H9 (cell line): ENCODE data around the gene TSPYL1. TPM values are rescaled to one million over a fixed set of nuclear protein-coding genes. Genes with fewer than 3 reads are reported as not detected.

Experiments
- DNase-seq: peaks from one replicate; pipeline ENCODE4 v3.0.0-alpha.2; 2017
- H2AFZ ChIP-seq: one replicate; pipeline ENCODE4 v1.6.1; 2013; ENCODE audit warnings: mild to moderate bottlenecking, low read length, control low read depth, moderate library complexity
- H2AK5ac ChIP-seq: 2 replicates; pipeline ENCODE4 v1.6.1; 2013; ENCODE audit warnings: low read length, control low read depth, mixed read lengths; ENCODE audit not compliant: insufficient read length
- H2BK120ac ChIP-seq: one replicate; pipeline ENCODE4 v1.6.1; 2013; ENCODE audit warnings: low read depth, mild to moderate bottlenecking, low read length, control low read depth, inconsistent platforms; ENCODE audit not compliant: poor library complexity, severe bottlenecking
- H2BK12ac ChIP-seq: 2 replicates; pipeline ENCODE4 v1.6.1; 2013; ENCODE audit warnings: low read length, control low read depth, mixed read lengths, low read depth; ENCODE audit not compliant: insufficient read length
- H2BK15ac ChIP-seq: 2 replicates; pipeline ENCODE4 v1.6.1; 2013; ENCODE audit warnings: low read depth, low read length, control low read depth
- H2BK20ac ChIP-seq: one replicate; pipeline ENCODE4 v1.6.1; 2013; ENCODE audit warnings: low read depth, mild to moderate bottlenecking, low read length, control low read depth, inconsistent platforms; ENCODE audit not compliant: poor library complexity, severe bottlenecking
- H2BK5ac ChIP-seq: 2 replicates; pipeline ENCODE4 v1.6.1; 2013; ENCODE audit warnings: low read length, control low read depth, mixed read lengths; ENCODE audit not compliant: insufficient read length
- H3K14ac ChIP-seq: 2 replicates; pipeline ENCODE4 v1.6.1; 2013; ENCODE audit warnings: low read length, control low read depth; ENCODE audit not compliant: insufficient read depth
- H3K18ac ChIP-seq: 2 replicates; pipeline ENCODE4 v1.6.1; 2013; ENCODE audit warnings: low read depth, mild to moderate bottlenecking, mixed read lengths, low read length, control low read depth; ENCODE audit not compliant: insufficient read length
- H3K23ac ChIP-seq: 2 replicates; pipeline ENCODE4 v1.6.1; 2013; ENCODE audit warnings: low read length, control low read depth, mixed read lengths, low read depth; ENCODE audit not compliant: insufficient read length
- H3K23me2 ChIP-seq: 2 replicates; pipeline ENCODE4 v1.6.1; 2013; ENCODE audit warnings: low read depth, mild to moderate bottlenecking, mixed read lengths, low read length, control low read depth; ENCODE audit not compliant: insufficient read length, poor library complexity, severe bottlenecking
- H3K27ac ChIP-seq: 2 replicates; pipeline ENCODE4 v1.5.1; 2013; ENCODE audit warnings: low read length, control low read depth, mixed read lengths, low read depth; ENCODE audit not compliant: insufficient read length
- H3K27me3 ChIP-seq: 2 replicates; pipeline ENCODE4 v1.6.1; 2013; ENCODE audit warnings: low read length, control low read depth, inconsistent platforms; ENCODE audit not compliant: insufficient read depth
- H3K4ac ChIP-seq: 2 replicates; pipeline ENCODE4 v1.6.1; 2013; ENCODE audit warnings: low read depth, mild to moderate bottlenecking, control low read depth, inconsistent platforms, low read length, moderate library complexity
- H3K4me1 ChIP-seq: 2 replicates; pipeline ENCODE4 v1.6.1; 2013; ENCODE audit warnings: low read length, control low read depth, inconsistent platforms; ENCODE audit not compliant: insufficient read depth
- H3K4me2 ChIP-seq: 2 replicates; pipeline ENCODE4 v1.6.1; 2013; ENCODE audit warnings: low read length, control low read depth, mixed read lengths; ENCODE audit not compliant: insufficient read length, insufficient read depth
- H3K56ac ChIP-seq: 2 replicates; pipeline ENCODE4 v1.6.1; 2013; ENCODE audit warnings: low read depth, mild to moderate bottlenecking, mixed read lengths, low read length, control low read depth; ENCODE audit not compliant: insufficient read length
- H3K79me1 ChIP-seq: 2 replicates; pipeline ENCODE4 v1.6.1; 2013; ENCODE audit warnings: low read depth, mild to moderate bottlenecking, moderate library complexity, low read length, control low read depth, inconsistent platforms; ENCODE audit not compliant: insufficient read depth, poor library complexity, severe bottlenecking
- H3K79me2 ChIP-seq: 2 replicates; pipeline ENCODE4 v1.6.1; 2013; ENCODE audit warnings: low read length, control low read depth, inconsistent platforms; ENCODE audit not compliant: insufficient read depth
- H3K9ac ChIP-seq: 2 replicates; pipeline ENCODE4 v1.6.1; 2013; ENCODE audit warnings: low read length, control low read depth, mixed read lengths; ENCODE audit not compliant: insufficient read length; ENCODE audit errors: extremely low read depth
- H3K9me3 ChIP-seq: one replicate; pipeline ENCODE4 v1.6.1; 2013; ENCODE audit warnings: low read depth, low read length, inconsistent platforms; ENCODE audit not compliant: control insufficient read depth
- H3T11ph ChIP-seq: one replicate; pipeline ENCODE4 v1.6.1; 2013; ENCODE audit warnings: mild to moderate bottlenecking, low read length, control low read depth, inconsistent platforms
- H4K20me1 ChIP-seq: one replicate; pipeline ENCODE4 v1.6.1; 2013; ENCODE audit not compliant: control insufficient read depth, insufficient read length, insufficient read depth
- H4K5ac ChIP-seq: 2 replicates; pipeline ENCODE4 v1.6.1; 2013; ENCODE audit warnings: low read depth, mild to moderate bottlenecking, mixed read lengths, low read length, control low read depth; ENCODE audit not compliant: insufficient read length
- H4K8ac ChIP-seq: replicated peaks from 2 replicates; pipeline ENCODE4 v1.6.1; 2013; ENCODE audit warnings: low read length, control low read depth, mixed read lengths, low read depth; ENCODE audit not compliant: insufficient read length
- H4K91ac ChIP-seq: 2 replicates; pipeline ENCODE4 v1.6.1; 2013; ENCODE audit warnings: low read depth, mild to moderate bottlenecking, moderate library complexity, mixed read lengths, low read length, control low read depth; ENCODE audit not compliant: insufficient read length
- H3K27ac Mint-ChIP-seq, 3 experiments: 2 replicates in 2 of 3; 3 replicates in 1 of 3; pipeline ENCODE4 v1.8.0; 2020 to 2021; ENCODE audit warnings: mixed read lengths in 3 of 3, mild to moderate bottlenecking in 1 of 3, moderate library complexity in 1 of 3
- H3K27me3 Mint-ChIP-seq: 2 replicates; pipeline ENCODE4 v1.8.0; 2021; ENCODE audit warnings: low read depth, mild to moderate bottlenecking, moderate library complexity, mixed read lengths
- H3K36me3 Mint-ChIP-seq, 3 experiments: 2 replicates in 2 of 3; 3 replicates in 1 of 3; pipeline ENCODE4 v1.8.0; 2020 to 2021; ENCODE audit warnings: low read depth in 3 of 3, mixed read lengths in 3 of 3; ENCODE audit not compliant: insufficient read depth in 1 of 3
- H3K4me1 Mint-ChIP-seq, 2 experiments: 2 replicates each; pipeline ENCODE4 v1.8.0; 2020; ENCODE audit warnings: mixed read lengths in 2 of 2
- H3K4me3 Mint-ChIP-seq, 2 experiments: 2 replicates in 1 of 2; 3 replicates in 1 of 2; pipeline ENCODE4 v1.8.0; 2020 to 2021; ENCODE audit warnings: mild to moderate bottlenecking in 2 of 2, mixed read lengths in 2 of 2, moderate library complexity in 1 of 2
- H3K9me3 Mint-ChIP-seq, 2 experiments: 2 replicates in 1 of 2; 3 replicates in 1 of 2; pipeline ENCODE4 v1.8.0; 2020; ENCODE audit warnings: mild to moderate bottlenecking in 2 of 2, mixed read lengths in 2 of 2, moderate library complexity in 1 of 2
- CTCF ChIP-seq: fragments of 200-600 bp; sonication (generic); conservative IDR thresholded peaks from 3 replicates; pipeline ENCODE4 v1.8.0; 2021; ENCODE audit warnings: antibody characterized with exemption, mild to moderate bottlenecking
- WGBS: extraction: QIAGEN DNeasy Blood & Tissue Kit; methylation state at CpG from one replicate; pipeline ENCODE4 v1.1.7; 2013; ENCODE audit warnings: missing lambda C conversion rate, low lambda C conversion rate, mixed read lengths; ENCODE audit not compliant: insufficient read length; ENCODE audit errors: extremely low coverage; 5-methylcytosine and 5-hydroxymethylcytosine counted together
- total RNA-seq: library from RNA; stranded (reverse); gene quantifications from 2 replicates; pipeline ENCODE4 v1.2.1, GENCODE V29; 2021

Gene TSPYL1
- total RNA-seq, 1 experiment from 2014 or later: 75.3 TPM

- no peak overlapping the region for H3K18ac ChIP-seq
- H4K20me1 ChIP-seq: no peaks in the 10 kb centered on the region
- H3K27me3 Mint-ChIP-seq: no peaks in the 10 kb centered on the region; the same call in 1 of the 2 replicates
- H2BK20ac ChIP-seq: no peak overlapping the region
- TF ChIP-seq CTCF: no peak
- peaks cover 23 to 27% of the 10 kb centered on the region in 2 experiments for H3K4me1 Mint-ChIP-seq
- H4K8ac ChIP-seq: no peak overlapping the region
- H3K27ac Mint-ChIP-seq: peak overlapping the region in 1 of 3 experiments; percentile 28; a peak in 1 of 7 replicates
- H2BK120ac ChIP-seq: no peak overlapping the region
- no peak overlapping the region for H3K56ac ChIP-seq
- no peak overlapping the region for H2BK12ac ChIP-seq
- no peak overlapping the region for H2AK5ac ChIP-seq
- H3K4me2 ChIP-seq: no peak overlapping the region
- no peak overlapping the region for H3T11ph ChIP-seq
- no peak overlapping the region for H3K23ac ChIP-seq
- no peaks in the 10 kb centered on the region for H3K9me3 Mint-ChIP-seq
- peaks cover 6% of the 10 kb centered on the region for H3K79me1 ChIP-seq
- H2BK15ac ChIP-seq: no peak overlapping the region
- no peaks in the 10 kb centered on the region for H3K9me3 ChIP-seq
- WGBS: no CpG with 5 or more reads among the region's 2 CpGs
- no peak overlapping the region for H3K14ac ChIP-seq
- H4K91ac ChIP-seq: no peak overlapping the region
- H3K23me2 ChIP-seq: peaks cover 10% of the 10 kb centered on the region
- no peak overlapping the region for H4K5ac ChIP-seq
- H3K36me3 Mint-ChIP-seq: peaks cover 6 to 16% (median 15%) of the 10 kb centered on the region in 3 experiments; a peak in 6 of 7 replicates
- H3K4me3 Mint-ChIP-seq: no peak overlapping the region
- H3K79me2 ChIP-seq: peaks cover 11% of the 10 kb centered on the region
- no peak for DNase-seq
- H3K4ac ChIP-seq: no peak overlapping the region
- H3K27ac ChIP-seq: no peak overlapping the region
- H3K27me3 ChIP-seq: no peaks in the 10 kb centered on the region
- H3K9ac ChIP-seq: no peak overlapping the region
- no peak overlapping the region for H2AFZ ChIP-seq
- H2BK5ac ChIP-seq: no peak overlapping the region
- H3K4me1 ChIP-seq: peaks cover 3% of the 10 kb centered on the region; the same call in 1 of the 2 replicates
Observed at GRCh38 chr6:116282698-116283097, 3.0 kb upstream of the TSPYL1 start.
